K562 (cell line): ENCODE measurements around the gene ARHGDIA. TPM values are rescaled to one million over a fixed set of nuclear protein-coding genes. Genes with fewer than 3 reads are reported as not detected.

Experiments
- ARID1B ChIP-seq: fragments of 450-650 bp; IDR thresholded peaks from 2 replicates; pipeline ENCODE4 v1.6.1; 2016; ENCODE audit warnings: antibody characterized with exemption, mild to moderate bottlenecking, inconsistent platforms
- DMBX1 ChIP-seq: fragments of 250-450 bp; sonication (Bioruptor Pico); IDR thresholded peaks from 2 replicates; pipeline ENCODE4 v1.8.0; 2022; ENCODE audit warnings: inconsistent platforms, mild to moderate bottlenecking, moderate library complexity, borderline replicate concordance
- ID3 ChIP-seq, 2 experiments: fragments of 250-450 bp in 1 of 2; fragments of 450-650 bp in 1 of 2; sonication (Bioruptor Pico) in 1 of 2; IDR thresholded peaks; 2 replicates each; pipeline versions ENCODE4 v1.6.1 to v1.8.0; 2016 to 2021; ENCODE audit warnings: mild to moderate bottlenecking in 2 of 2, moderate library complexity in 2 of 2, missing compliant biosample characterization in 1 of 2, missing genetic modification characterization in 1 of 2
- MYC ChIP-seq, 2 experiments: fragments of 250-450 bp in 1 of 2; sonication (Bioruptor Pico) in 1 of 2; IDR thresholded peaks; 2 replicates each; pipeline versions ENCODE4 v1.5.1 to v1.6.1; 2012 to 2021; ENCODE audit warnings: low read depth in 2 of 2, borderline replicate concordance in 1 of 2, improper control_type of control experiment in 1 of 2, low read length in 1 of 2, mild to moderate bottlenecking in 1 of 2, moderate library complexity in 1 of 2
- NFE2L1 ChIP-seq: fragments of 450-650 bp; IDR thresholded peaks from 2 replicates; pipeline ENCODE4 v1.6.1; 2016; ENCODE audit warnings: missing genetic modification characterization, low read depth, mild to moderate bottlenecking, missing compliant biosample characterization, moderate library complexity, borderline replicate concordance
- PYGO2 ChIP-seq: fragments of 450-650 bp; IDR thresholded peaks from 2 replicates; pipeline ENCODE4 v1.6.1; 2016; ENCODE audit warnings: mild to moderate bottlenecking, missing genetic modification characterization, moderate library complexity, missing compliant biosample characterization
- RCOR1 ChIP-seq, 2 experiments: IDR thresholded peaks; 2 replicates each; pipeline ENCODE4 v1.6.1; 2012; ENCODE audit warnings: low read depth in 2 of 2, low read length in 2 of 2, borderline replicate concordance in 1 of 2, improper control_type of control experiment in 1 of 2
- SMARCE1 ChIP-seq: fragments of 450-650 bp; IDR thresholded peaks from 2 replicates; pipeline ENCODE4 v1.7.1; 2016; ENCODE audit warnings: mild to moderate bottlenecking
- TAF15 ChIP-seq: fragments of 200-400 bp; formaldehyde crosslinking; IDR thresholded peaks from 2 replicates; pipeline ENCODE4 v1.6.1; 2017; ENCODE audit warnings: mild to moderate bottlenecking, low read depth, low read length, moderate library complexity
- ZNF584 ChIP-seq: fragments of 200-800 bp; sonication (Bioruptor generic); IDR thresholded peaks from 2 replicates; pipeline ENCODE4 v1.6.1; 2016; ENCODE audit warnings: low read depth, mild to moderate bottlenecking, missing genetic modification characterization, missing compliant biosample characterization
- ZNF668 ChIP-seq: fragments of 250-450 bp; sonication (Bioruptor Pico); IDR thresholded peaks from 2 replicates; pipeline ENCODE4 v1.8.0; 2022; ENCODE audit warnings: mild to moderate bottlenecking, inconsistent platforms
- polyA plus RNA-seq, 8 experiments: library from polyadenylated mRNA; depleted of rRNA in 4 of 8; stranded (reverse) in 5 of 8; unstranded in 3 of 8; fragments of >200 nt; fragmentation: Nextera tagmentation in 2 of 8; fragmentation: Illumina TruSeq in 1 of 8; extraction: Ambion mirVana in 2 of 8; extraction: Trizol in 1 of 8; gene quantifications; 2 replicates each; pipeline versions ENCODE4 v1.2.1 to v1.2.3, GENCODE V29; 2011 to 2014; ENCODE audit warnings: inconsistent platforms in 1 of 8, missing spikeins in 1 of 8
- total RNA-seq, 7 experiments: library from RNA; depleted of rRNA in 6 of 7; stranded (reverse); fragments of >200 nt in 6 of 7; fragmentation: Illumina TruSeq in 2 of 7; extraction: Trizol in 2 of 7; gene quantifications; 2 replicates each; pipeline versions ENCODE4 v1.2.1 to v1.2.3, GENCODE V29; 2011 to 2021; ENCODE audit warnings: low replicate concordance in 1 of 7
- TF ChIP-seq, protein P1 (sequence below), 2 experiments: IDR thresholded peaks in 1 of 2; conservative IDR thresholded peaks in 1 of 2; 2 replicates each; pipeline ENCODE4 v1.6.1; 2016; ENCODE audit warnings: low read depth in 2 of 2, mild to moderate bottlenecking in 1 of 2, missing compliant biosample characterization in 1 of 2, missing genetic modification characterization in 1 of 2, moderate library complexity in 1 of 2
- TF ChIP-seq, protein P2 (sequence below): fragments of 450-650 bp; IDR thresholded peaks from 2 replicates; pipeline ENCODE4 v1.6.1; 2016; ENCODE audit warnings: low read depth

The ARHGDIA gene
- total and polyA plus RNA-seq, 9 of the 15 experiments (the other 6 are each of a cell fraction or from before 2014, with no cell fraction given) = 9.6 to 340 (median 97.6) TPM

DNA sequence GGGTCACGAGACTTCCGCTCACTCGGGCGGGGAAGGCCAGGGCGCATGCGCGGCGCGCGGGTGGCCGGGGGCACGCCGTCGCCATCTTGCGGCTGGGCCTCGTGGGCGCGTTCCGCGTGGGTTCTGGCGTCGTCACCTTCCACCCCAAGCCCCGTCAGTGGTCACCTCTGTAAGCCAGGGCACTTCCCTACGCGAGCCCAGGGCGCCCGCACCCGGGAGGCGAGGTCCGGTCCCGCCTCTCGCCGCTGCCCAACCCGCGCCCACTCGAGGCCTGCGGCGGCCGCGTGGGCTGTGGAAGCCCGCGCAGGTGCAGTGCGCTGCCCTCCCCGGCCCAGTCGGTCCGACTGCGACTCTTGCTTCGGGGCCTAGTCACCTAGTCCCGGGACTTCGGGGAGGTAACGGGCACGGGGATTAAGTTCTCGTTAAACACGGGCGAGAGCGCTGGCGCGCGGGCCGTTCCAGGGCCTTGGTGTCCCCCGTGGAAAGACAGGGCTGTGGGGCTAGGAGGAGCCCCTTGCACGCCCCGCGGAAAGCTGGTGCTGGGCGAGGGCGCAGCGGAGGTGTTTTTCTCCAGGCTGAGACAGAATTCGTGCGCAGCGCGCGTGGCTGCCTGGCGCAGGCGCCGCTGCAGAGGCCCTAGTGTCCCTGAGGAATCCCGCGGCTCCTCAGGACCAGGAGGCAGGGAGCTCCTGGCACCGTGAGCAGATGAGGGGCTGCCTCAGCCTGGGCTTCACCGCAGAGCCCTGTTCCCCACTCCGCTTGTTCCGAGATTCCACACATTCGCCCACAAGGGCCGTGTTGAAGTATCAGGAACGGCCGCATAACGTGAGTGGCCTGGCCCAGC is 472 bp upstream of the ARHGDIA start (continued):
- TF ChIP-seq PYGO2 (tag) (no peak), RCOR1 (IDR thresholded peaks at IDR 0.05; ENCODE audit: borderline replicate concordance in 1 of 2, low read depth in 2 of 2, low read length in 2 of 2) (0 out of 4 replicates have a peak, but pooled peaks of 1 of the 2 experiments have one; percentile 4), ZNF668 (no peak), ZNF584 (CRISPR knock-in tag) (0 out of 2 replicates have a peak, but pooled peaks have one; percentile 33), DMBX1 (peak; percentile 49; the same call in 1 of the 2 replicates), TAF15 (no peak; the same call in 1 of the 2 replicates), ARID1B (no peak), MYC (IDR thresholded peaks at IDR 0.05; ENCODE audit: low read depth, low read length) (peak; percentile 100), MYC (CRISPR knock-in tag; IDR thresholded peaks at IDR 0.05; ENCODE audit: borderline replicate concordance, low read depth) (peak; percentile 97), SMARCE1 (no peak), ID3 (CRISPR knock-in tag; IDR thresholded peaks at IDR 0.05) (no peak), ID3 (tag; IDR thresholded peaks at IDR 0.05) (peak; percentile 95), NFE2L1 (tag) (no peak)
- TF ChIP-seq, protein P1, sequence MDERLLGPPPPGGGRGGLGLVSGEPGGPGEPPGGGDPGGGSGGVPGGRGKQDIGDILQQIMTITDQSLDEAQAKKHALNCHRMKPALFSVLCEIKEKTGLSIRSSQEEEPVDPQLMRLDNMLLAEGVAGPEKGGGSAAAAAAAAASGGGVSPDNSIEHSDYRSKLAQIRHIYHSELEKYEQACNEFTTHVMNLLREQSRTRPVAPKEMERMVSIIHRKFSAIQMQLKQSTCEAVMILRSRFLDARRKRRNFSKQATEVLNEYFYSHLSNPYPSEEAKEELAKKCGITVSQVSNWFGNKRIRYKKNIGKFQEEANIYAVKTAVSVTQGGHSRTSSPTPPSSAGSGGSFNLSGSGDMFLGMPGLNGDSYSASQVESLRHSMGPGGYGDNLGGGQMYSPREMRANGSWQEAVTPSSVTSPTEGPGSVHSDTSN (CRISPR knock-in tag; IDR thresholded peaks at IDR 0.05; ENCODE audit: low read depth) = no peak
- TF ChIP-seq, protein P1 (tag; conservative IDR thresholded peaks at IDR 0.05; ENCODE audit: low read depth) = no peak
- TF ChIP-seq, protein P2, sequence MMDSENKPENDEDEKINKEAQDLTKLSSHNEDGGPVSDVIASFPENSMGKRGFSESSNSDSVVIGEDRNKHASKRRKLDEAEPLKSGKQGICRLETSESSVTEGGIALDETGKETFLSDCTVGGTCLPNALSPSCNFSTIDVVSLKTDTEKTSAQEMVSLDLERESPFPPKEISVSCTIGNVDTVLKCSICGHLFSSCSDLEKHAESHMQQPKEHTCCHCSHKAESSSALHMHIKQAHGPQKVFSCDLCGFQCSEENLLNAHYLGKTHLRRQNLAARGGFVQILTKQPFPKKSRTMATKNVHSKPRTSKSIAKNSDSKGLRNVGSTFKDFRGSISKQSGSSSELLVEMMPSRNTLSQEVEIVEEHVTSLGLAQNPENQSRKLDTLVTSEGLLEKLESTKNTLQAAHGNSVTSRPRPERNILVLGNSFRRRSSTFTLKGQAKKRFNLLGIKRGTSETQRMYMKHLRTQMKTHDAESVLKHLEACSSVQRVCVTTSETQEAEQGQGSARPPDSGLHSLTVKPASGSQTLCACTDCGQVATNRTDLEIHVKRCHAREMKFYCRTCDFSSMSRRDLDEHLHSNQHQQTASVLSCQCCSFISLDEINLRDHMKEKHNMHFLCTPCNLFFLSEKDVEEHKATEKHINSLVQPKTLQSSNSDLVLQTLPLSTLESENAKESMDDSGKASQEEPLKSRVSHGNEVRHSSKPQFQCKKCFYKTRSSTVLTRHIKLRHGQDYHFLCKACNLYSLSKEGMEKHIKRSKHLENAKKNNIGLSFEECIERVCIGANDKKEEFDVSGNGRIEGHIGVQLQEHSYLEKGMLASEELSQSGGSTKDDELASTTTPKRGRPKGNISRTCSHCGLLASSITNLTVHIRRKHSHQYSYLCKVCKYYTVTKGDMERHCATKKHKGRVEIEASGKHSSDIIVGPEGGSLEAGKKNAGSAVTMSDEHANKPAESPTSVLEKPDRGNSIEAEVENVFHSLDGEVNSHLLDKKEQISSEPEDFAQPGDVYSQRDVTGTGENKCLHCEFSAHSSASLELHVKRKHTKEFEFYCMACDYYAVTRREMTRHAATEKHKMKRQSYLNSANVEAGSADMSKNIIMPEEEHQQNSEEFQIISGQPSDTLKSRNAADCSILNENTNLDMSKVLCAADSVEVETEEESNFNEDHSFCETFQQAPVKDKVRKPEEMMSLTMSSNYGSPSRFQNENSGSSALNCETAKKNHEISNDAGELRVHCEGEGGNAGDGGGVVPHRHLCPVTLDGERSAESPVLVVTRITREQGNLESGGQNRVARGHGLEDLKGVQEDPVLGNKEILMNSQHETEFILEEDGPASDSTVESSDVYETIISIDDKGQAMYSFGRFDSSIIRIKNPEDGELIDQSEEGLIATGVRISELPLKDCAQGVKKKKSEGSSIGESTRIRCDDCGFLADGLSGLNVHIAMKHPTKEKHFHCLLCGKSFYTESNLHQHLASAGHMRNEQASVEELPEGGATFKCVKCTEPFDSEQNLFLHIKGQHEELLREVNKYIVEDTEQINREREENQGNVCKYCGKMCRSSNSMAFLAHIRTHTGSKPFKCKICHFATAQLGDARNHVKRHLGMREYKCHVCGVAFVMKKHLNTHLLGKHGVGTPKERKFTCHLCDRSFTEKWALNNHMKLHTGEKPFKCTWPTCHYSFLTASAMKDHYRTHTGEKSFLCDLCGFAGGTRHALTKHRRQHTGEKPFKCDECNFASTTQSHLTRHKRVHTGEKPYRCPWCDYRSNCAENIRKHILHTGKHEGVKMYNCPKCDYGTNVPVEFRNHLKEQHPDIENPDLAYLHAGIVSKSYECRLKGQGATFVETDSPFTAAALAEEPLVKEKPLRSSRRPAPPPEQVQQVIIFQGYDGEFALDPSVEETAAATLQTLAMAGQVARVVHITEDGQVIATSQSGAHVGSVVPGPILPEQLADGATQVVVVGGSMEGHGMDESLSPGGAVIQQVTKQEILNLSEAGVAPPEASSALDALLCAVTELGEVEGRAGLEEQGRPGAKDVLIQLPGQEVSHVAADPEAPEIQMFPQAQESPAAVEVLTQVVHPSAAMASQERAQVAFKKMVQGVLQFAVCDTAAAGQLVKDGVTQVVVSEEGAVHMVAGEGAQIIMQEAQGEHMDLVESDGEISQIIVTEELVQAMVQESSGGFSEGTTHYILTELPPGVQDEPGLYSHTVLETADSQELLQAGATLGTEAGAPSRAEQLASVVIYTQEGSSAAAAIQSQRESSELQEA = no peak
